ENCODE data around the gene OR6S1.
A peak's percentile ranks its signal among the peaks of the same experiment; 100 is the strongest.

OR6S1 gene

DNA sequence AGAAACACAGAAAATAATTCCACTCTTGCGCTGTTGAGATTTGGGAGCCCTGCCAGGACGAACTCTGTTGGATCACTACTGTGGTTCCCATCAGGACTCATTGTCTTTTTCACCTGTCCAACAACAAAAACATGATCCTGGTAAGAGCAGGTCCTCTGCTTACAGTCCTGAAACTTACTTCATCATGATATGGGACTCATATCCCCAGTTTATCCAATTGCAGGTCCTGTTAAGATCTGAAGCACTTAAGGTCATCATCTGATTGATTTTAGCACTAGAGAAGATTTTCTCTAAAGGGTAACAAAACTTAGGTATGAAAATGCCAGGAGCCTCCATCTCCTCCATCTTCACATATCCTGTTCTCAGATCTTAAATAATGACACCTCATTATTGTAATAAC lies at the start of gene OR6S1:
OR6S1 (minus strand) TSS at position 101 of the 400 bp plus-strand sequence; CDS start at position 101, 0 bp downstream.
- DNase-seq, result no peak

DNA sequence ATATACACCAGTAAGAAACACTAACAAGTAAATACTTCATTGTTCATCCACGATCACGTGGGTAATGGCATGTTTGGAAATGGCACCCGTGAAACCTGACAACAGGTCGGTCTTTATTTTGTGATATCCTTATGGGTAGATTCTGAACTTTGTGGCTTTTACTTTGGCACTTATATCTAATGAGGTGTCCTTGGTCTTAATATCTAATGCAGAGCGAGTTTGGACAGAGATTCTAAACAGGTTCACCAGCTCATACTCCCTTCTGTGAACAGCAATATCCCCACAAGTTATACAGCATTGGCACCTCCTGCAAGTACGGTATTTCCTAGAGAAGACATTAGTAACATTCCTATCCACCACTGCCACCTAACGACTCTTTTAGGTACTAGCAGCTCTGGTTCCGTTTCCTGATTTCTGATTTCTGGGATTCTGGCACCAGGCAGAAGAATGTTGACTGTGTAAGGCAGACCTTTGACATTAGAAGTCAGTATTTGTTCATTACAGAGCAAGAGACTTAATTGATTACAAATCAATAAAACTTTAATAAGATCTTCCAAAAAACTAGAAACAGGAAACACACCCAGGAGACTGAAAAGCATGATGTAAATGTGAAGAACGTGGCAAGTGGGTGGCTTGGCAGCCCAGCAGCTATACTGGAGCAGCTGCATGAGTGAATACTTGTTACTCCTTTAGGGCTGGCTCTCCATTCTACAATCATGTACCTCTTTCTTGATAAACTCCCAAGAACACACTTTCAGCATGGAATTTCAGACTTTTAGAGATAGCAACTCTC lies 49.6 kb upstream of the OR6S1 start:
- peak; percentile 65 for DNase-seq

GRCh38 chr14:20688167-20688839 lies 46.8 kb upstream of the OR6S1 start, which contains the start of gene ANG:
ANG (plus strand) TSS chr14:20688764; CDS start chr14:20693565, 4,801 bp downstream.
- no peak for DNase-seq

DNA sequence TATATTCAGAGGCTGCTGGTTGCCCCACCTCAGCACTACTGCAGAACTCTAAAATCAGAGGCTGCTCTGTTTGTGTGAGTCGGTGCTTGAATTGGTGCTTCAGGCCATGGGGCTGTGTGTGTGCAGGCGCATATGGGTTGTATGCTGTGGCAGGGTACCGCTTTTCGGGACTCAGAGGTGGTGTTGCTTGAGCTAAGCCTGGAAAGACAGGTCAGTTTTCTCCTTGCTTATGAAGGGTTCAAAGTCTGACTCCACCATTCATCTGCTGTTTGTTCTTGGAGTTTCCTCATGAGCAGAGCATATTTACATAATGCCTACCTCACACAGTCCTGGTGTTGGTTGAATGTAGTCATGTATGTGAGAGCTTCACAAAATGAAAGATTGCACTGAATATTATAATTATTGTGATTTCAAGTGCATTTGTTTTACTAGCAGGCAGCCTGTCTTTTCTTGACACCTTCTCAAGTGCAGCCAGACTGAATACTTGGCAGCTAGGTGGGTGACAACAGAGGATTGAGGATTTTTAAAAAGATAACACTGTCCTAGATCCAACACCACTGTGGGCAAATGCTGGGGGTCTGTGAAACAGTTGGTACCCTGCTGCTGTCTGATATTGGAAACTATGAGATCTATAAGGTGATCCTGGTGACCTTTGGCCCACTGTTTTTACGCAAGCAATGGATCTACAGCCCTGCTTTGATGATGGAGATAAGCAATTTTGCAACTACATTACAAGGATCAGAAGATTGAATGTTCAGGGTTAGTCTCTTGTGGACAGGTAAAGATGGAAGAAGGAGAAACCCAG lies 46.1 kb upstream of the OR6S1 start:
- no peak for DNase-seq

DNA sequence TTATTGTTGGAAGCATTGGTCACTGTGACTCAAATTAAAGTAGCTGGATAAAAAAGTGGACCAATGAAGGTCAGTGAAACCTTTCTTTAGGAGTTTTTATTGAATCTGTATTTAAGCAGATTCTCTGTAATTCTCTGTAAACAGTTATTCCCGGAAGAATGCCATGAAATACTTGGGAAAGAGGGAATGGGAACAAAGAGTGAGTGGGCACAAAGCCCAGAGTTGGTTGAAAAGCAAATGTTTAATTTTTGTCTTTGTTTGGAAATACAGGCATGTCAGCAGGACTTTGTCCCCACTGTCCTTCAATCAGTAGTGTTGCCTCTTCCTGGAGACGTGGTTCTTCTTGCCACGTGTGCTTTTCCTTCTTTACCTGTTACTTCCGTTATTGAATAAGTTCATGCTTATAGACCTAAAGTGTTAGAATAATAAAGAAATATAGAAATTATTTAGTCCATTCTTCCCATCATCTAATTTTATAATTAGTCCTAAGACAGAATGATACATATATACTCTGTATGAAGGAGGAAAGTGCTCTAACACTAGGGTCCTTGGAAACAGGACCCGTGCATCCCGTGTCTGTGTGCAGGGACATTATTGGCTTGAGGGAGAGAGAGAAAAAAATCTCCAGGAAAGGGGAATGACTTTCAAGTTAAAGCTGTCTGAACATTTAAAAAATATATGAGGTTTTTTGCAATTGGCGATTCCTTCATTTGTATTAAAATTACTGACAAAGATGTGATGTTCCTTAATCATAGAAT lies 45.1 kb upstream of the OR6S1 start:
- no peak for DNase-seq

DNA sequence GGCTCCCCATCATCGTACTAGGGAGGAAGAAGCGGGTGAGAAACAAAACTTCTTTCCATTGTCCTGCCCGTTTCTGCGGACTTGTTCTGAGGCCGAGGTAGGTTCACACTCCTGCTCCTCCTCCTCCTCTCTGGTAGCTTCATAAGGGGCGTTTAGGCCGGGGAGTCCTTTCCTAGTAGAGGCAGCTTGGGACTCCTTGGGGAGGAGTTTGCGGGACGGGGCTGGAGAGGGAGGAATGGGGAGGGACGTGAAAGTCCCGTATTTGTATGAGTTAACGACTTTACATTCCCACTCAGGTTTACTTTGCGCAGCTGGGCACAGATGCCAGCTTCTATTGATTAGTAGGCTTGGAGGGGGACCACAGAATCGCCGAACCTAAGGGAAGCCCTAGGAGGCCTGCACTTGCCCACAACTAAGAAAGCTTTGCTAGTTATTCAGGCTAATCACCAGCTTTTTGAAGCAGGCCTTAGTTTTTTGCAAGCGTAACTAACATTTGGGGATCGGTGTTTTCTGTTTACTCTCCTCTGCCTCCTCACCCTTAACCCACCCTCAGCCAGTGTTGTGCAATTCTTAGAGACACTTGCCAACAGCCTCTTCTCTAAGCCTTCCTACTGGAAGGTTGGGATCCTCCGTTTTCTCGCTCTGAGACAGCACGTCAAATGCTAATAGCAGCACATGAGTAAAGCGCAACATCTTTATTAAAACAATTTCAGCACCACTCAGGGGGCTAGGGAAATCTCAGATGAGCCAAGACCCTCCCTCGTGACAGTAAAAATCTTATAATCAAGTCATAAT lies 43.4 kb upstream of the OR6S1 start:
- no peak for DNase-seq

GRCh38 chr14:20683891-20684661 lies 42.6 kb upstream of the OR6S1 start, which contains the start of gene RNASE4:
RNASE4 (plus strand) TSS chr14:20684560; CDS start chr14:20699372, 14,812 bp downstream.
- peak; percentile 93 for DNase-seq

DNA sequence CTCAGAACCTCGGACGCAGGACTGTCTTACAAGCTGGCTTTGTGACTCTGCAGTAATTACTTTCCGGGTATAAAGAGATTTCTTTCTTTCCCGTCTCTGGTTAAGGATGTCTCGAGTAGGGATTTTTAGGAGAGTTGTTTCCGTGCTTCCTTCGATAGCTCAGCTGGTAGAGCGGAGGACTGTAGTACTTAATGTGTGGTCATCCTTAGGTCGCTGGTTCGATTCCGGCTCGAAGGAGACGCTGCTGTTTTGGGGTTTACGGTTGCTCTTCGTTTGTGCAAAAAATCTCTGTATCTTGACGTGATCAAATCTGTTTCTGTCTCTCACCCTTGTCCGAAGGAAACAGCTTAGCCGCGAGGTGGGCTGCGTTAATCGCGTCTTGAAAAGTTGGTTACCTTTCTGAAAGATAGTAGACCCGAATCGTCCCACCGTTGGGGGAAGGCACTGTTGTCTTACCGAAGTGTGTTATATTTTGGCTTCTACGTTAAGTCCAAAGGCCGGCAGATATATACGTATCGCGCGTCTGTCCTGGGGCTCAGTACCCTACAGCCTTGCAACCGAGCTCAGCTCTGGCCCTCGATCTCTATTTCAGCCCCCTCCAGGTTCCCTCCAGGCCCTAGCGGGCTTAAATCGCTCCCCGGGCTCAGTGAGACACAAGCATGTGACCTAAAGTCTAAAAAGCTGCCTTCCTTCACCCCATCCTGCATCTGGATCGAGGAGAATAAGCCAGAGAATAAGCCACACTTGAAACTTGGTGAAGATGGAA lies 41.8 kb upstream of the OR6S1 start:
- DNase-seq, result peak; percentile 89

- peak; percentile 92 for DNase-seq
Measured at GRCh38 chr14:20682435-20683124, 41.1 kb upstream of the OR6S1 start.

DNA sequence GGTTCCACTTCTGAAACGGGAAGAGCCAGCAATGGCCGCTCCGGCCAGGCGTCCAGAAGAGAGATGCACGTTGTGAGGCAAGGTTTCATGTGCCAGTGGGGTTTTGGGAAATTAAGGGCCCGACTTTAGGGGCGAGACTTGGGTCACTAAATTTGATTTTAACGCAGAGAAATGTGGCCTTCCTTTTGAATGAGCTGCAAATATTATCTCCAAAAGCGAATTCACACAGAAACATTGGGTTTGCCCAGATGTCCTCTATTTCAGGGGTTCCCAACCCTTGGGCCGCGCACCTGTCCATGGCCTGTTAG lies 40.6 kb upstream of the OR6S1 start:
- DNase-seq, result no peak

DNA sequence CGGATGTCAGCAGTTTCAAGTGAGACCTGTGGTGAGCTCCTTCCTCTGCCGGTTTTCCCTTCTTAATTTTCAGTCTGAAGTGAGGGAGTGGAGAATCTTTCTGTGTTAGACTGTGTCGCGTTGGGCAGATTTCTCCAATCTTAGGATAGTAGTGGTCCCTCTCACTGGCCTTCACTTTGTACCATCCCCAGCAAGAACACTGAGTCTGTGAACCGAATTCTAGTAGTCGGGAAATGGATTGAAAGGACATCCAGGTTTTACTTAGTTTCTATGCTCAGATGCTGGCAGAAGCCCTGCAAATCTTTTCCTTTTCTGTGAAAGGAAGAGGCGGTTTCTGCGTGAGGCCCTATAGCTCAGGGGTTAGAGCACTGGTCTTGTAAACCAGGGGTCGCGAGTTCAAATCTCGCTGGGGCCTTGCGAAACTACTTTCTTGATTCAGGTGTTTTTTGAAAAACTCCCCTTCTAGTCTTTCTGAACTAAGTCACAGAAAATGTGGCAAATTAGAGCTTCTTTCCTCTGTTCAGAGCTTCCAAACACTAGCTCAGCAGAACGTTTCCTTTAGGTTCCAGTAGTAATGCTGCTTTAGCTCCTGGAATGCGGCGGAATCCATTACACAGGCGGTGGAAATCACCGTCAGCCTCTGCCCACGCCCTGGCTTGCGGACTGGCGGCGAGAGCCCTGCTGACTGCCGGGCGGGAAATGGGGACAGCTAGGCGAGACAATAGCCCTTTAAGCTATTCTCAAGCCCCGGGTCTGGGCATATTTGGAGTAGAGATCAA lies 40.0 kb upstream of the OR6S1 start:
- peak; percentile 94 for DNase-seq

DNA sequence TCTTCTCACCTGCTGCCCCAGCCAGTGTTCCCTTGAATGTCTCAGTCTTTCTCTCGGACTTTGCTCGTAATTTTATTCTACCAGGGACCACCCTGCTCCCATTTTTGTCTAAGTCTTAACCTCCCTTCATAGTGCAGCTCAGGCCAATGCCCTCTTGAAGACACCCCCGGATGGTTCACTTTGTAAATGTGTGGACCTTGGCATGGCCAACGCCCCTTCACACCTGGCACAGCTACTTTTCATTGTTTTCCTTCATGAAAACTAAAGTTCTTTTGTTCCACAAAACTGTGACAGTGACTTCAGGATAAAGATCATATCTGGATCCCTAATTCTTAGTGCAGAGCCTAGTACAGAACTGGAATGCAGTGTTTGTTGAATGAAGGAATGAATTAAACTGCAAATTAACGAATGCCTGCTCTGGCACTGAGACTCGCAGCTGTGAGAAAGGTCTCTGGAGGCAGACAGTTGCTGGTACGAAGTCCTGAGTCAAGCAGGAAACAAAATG lies 39.4 kb upstream of the OR6S1 start:
- no peak for DNase-seq

GRCh38 chr14:20680363-20680762 lies 38.9 kb upstream of the OR6S1 start:
- DNase-seq, result no peak

DNA sequence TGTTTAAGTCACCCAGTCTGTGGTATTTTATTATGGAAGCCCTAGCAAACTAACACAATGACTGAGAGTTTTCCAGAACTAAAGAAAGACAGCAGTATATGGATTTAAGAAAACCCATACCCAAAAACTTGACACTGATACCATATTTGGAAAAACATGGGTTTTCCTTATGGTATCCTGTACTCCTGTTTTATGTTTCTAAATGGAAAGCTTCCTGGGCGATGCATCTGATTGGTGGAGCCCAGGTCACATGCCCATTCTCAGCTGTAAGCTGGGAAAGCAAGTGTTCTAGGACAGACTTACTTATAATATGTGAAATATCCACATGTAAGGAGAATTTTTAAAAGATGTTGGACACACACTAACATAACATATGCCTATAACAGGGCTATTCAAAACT lies 38.4 kb upstream of the OR6S1 start:
- no peak for DNase-seq

- no peak for DNase-seq
Measured at GRCh38 chr14:20676072-20676471, 34.6 kb upstream of the OR6S1 start.

DNA sequence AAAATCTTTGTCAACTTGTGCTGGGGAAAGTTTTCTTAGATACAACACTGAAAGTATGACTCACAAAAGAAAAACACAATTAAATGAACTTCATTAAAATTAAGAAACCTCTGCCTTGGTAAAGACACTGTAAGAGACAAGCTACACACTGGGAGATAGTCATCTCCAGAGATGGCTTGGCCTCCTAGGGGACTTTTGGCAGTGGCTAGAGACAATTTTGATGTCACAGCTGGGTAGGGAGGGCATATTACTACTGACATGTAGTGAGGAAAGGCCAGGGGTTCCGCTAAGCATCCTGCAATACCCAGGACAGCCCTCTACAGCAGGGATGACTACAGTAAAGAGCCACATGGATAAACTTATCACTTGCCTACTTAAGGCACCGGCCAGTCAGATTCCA lies 34.2 kb upstream of the OR6S1 start:
- no peak for DNase-seq

- DNase-seq, result no peak
Measured at GRCh38 chr14:20671597-20672283, 30.2 kb upstream of the OR6S1 start.

GRCh38 chr14:20668969-20669368 lies 27.5 kb upstream of the OR6S1 start:
- DNase-seq, result no peak

Data from activated effector memory CD4-positive, alpha-beta T cell treated with anti-CD3 and anti-CD28 coated beads, Interleukin-2, amount 50 U/mL, for 16 hours (primary cell).